ENCODE measurements around the gene NET1.

Gene NET1

GRCh38 chr10:5453749-5454489 lies 41.6 kb downstream of the NET1 start:
- Histone ChIP-seq H3K27me3 (ENCODE audit: low read depth) (no peaks in the 10 kb centered on the region), H3K9me3 (no peaks in the 10 kb centered on the region), H3K4me3 (no peak overlapping the region), H3K36me3 (replicated peaks) (peaks cover 72% of the 10 kb centered on the region), H3K4me1 (peaks cover 20% of the 10 kb centered on the region)
- no peak for DNase-seq (ENCODE audit: low spot score in 2 of 2)
- in situ Hi-C loops (cut with MboI; ENCODE audit: low sequenced_read_pairs), result no loop called here

DNA sequence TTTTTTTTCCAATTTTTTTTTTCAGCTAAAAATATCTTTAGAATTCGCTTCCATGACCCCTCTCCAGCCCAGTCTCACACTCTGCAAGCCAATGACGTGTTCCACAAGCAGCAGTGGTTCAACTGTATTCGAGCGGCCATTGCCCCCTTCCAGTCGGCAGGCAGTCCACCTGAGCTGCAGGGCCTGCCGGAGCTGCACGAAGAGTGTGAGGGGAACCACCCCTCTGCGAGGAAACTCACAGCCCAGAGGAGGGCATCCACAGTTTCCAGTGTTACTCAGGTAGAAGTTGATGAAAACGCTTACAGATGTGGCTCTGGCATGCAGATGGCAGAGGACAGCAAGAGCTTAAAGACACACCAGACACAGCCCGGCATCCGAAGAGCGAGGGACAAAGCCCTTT lies 44.2 kb downstream of the NET1 start:
- no peaks in the 10 kb centered on the region for H3K9me3 ChIP-seq
- H3K36me3 ChIP-seq (replicated peaks), result peaks cover 80% of the 10 kb centered on the region
- no peak for DNase-seq (ENCODE audit: low spot score in 2 of 2)
- H3K4me1 ChIP-seq, result peaks cover under 1% of the 10 kb centered on the region; the same call in 1 of the 2 replicates
- in situ Hi-C loops (cut with MboI; ENCODE audit: low sequenced_read_pairs), result no loop called here
- H3K27me3 ChIP-seq (ENCODE audit: low read depth), result no peaks in the 10 kb centered on the region
- no peak overlapping the region for H3K4me3 ChIP-seq

GRCh38 chr10:5457741-5458140 lies 45.4 kb downstream of the NET1 start:
- Histone ChIP-seq H3K27me3 (ENCODE audit: low read depth) (no peaks in the 10 kb centered on the region), H3K4me1 (no peaks in the 10 kb centered on the region), H3K9me3 (no peaks in the 10 kb centered on the region), H3K4me3 (no peak overlapping the region), H3K36me3 (replicated peaks) (peaks cover 73% of the 10 kb centered on the region)
- in situ Hi-C loops (cut with MboI; ENCODE audit: low sequenced_read_pairs), result no loop called here
- DNase-seq (ENCODE audit: low spot score in 2 of 2), result no peak

- in situ Hi-C loops (cut with MboI; ENCODE audit: low sequenced_read_pairs), result no loop called here
- peaks cover 66% of the 10 kb centered on the region for H3K36me3 ChIP-seq (replicated peaks)
- H3K4me1 ChIP-seq, result no peaks in the 10 kb centered on the region
- DNase-seq (ENCODE audit: low spot score in 2 of 2), result no peak
- H3K4me3 ChIP-seq, result no peak overlapping the region
- H3K27me3 ChIP-seq (ENCODE audit: low read depth), result no peaks in the 10 kb centered on the region
- no peaks in the 10 kb centered on the region for H3K9me3 ChIP-seq
Observed at GRCh38 chr10:5458425-5458824, 46.1 kb downstream of the NET1 start.

GRCh38 chr10:5458949-5459747 lies 46.8 kb downstream of the NET1 start:
- DNase-seq (ENCODE audit: low spot score in 2 of 2), result no peak
- Histone ChIP-seq H3K4me3 (no peak overlapping the region), H3K36me3 (replicated peaks) (peaks cover 58% of the 10 kb centered on the region), H3K9me3 (no peaks in the 10 kb centered on the region), H3K27me3 (ENCODE audit: low read depth) (no peaks in the 10 kb centered on the region), H3K4me1 (no peaks in the 10 kb centered on the region)
- in situ Hi-C loops (cut with MboI; ENCODE audit: low sequenced_read_pairs), result no loop called here

- Histone ChIP-seq H3K4me1 (no peaks in the 10 kb centered on the region), H3K36me3 (replicated peaks) (peaks cover 44% of the 10 kb centered on the region), H3K27me3 (ENCODE audit: low read depth) (no peaks in the 10 kb centered on the region), H3K4me3 (no peak overlapping the region), H3K9me3 (no peaks in the 10 kb centered on the region)
- in situ Hi-C loops (cut with MboI; ENCODE audit: low sequenced_read_pairs), result no loop called here
- no peak for DNase-seq (ENCODE audit: low spot score in 2 of 2)
Observed at GRCh38 chr10:5460468-5461202, 48.3 kb downstream of the NET1 start.

- Histone ChIP-seq H3K4me3 (no peak overlapping the region), H3K4me1 (no peaks in the 10 kb centered on the region), H3K36me3 (replicated peaks) (peaks cover 38% of the 10 kb centered on the region), H3K9me3 (no peaks in the 10 kb centered on the region), H3K27me3 (ENCODE audit: low read depth) (no peaks in the 10 kb centered on the region)
- DNase-seq (ENCODE audit: low spot score in 2 of 2), result peak in 1 of 2 experiments; percentile 28
- in situ Hi-C loops (cut with MboI; ENCODE audit: low sequenced_read_pairs), result no loop called here
Observed at GRCh38 chr10:5461203-5461588, 48.8 kb downstream of the NET1 start.

GRCh38 chr10:5461914-5462840 lies 49.8 kb downstream of the NET1 start:
- Histone ChIP-seq H3K36me3 (replicated peaks) (peaks cover 30% of the 10 kb centered on the region), H3K4me1 (no peaks in the 10 kb centered on the region), H3K27me3 (ENCODE audit: low read depth) (no peaks in the 10 kb centered on the region), H3K4me3 (no peak overlapping the region), H3K9me3 (no peaks in the 10 kb centered on the region)
- in situ Hi-C loops (cut with MboI; ENCODE audit: low sequenced_read_pairs), result no loop called here
- DNase-seq (ENCODE audit: low spot score in 2 of 2), result no peak

- peaks cover 23% of the 10 kb centered on the region for H3K36me3 ChIP-seq (replicated peaks)
- H3K9me3 ChIP-seq, result no peaks in the 10 kb centered on the region
- H3K4me3 ChIP-seq, result no peak overlapping the region
- in situ Hi-C loops (cut with MboI; ENCODE audit: low sequenced_read_pairs), result no loop called here
- no peaks in the 10 kb centered on the region for H3K27me3 ChIP-seq (ENCODE audit: low read depth)
- no peaks in the 10 kb centered on the region for H3K4me1 ChIP-seq
- DNase-seq (ENCODE audit: low spot score in 2 of 2), result no peak
Observed at GRCh38 chr10:5462841-5463293, 50.5 kb downstream of the NET1 start.

DNA sequence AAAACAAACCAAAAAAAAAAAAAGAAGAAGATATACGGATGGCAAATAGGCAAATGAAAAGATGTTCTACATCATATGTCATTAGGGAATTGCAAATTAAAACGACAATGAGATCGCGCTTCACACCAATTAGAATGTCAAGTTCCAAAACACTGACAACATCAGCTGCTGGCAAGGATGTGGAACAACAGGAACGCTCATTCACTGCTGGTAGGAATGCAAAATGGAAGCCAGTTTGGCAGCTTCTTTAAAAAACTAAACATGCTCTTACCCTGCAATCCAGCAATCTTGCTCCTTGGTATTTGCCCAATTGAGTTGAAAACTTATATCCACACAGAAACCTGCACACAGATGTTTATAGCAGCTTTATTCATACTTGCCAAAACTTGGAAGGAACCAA lies 52.2 kb downstream of the NET1 start:
- no peaks in the 10 kb centered on the region for H3K27me3 ChIP-seq (ENCODE audit: low read depth)
- in situ Hi-C loops (cut with MboI; ENCODE audit: low sequenced_read_pairs), result no loop called here
- DNase-seq (ENCODE audit: low spot score in 2 of 2), result no peak
- H3K4me3 ChIP-seq, result no peak overlapping the region
- no peaks in the 10 kb centered on the region; the same call in 1 of the 2 replicates for H3K9me3 ChIP-seq
- H3K36me3 ChIP-seq (replicated peaks), result peaks cover 13% of the 10 kb centered on the region
- no peaks in the 10 kb centered on the region for H3K4me1 ChIP-seq

GRCh38 chr10:5465976-5466450 lies 53.7 kb downstream of the NET1 start:
- no peak for DNase-seq (ENCODE audit: low spot score in 2 of 2)
- H3K4me3 ChIP-seq, result no peak overlapping the region
- in situ Hi-C loops (cut with MboI; ENCODE audit: low sequenced_read_pairs), result no loop called here
- H3K36me3 ChIP-seq (replicated peaks), result peaks cover 3% of the 10 kb centered on the region
- H3K27me3 ChIP-seq (ENCODE audit: low read depth), result no peaks in the 10 kb centered on the region
- no peaks in the 10 kb centered on the region for H3K4me1 ChIP-seq
- H3K9me3 ChIP-seq, result no peaks in the 10 kb centered on the region; the same call in 1 of the 2 replicates

DNA sequence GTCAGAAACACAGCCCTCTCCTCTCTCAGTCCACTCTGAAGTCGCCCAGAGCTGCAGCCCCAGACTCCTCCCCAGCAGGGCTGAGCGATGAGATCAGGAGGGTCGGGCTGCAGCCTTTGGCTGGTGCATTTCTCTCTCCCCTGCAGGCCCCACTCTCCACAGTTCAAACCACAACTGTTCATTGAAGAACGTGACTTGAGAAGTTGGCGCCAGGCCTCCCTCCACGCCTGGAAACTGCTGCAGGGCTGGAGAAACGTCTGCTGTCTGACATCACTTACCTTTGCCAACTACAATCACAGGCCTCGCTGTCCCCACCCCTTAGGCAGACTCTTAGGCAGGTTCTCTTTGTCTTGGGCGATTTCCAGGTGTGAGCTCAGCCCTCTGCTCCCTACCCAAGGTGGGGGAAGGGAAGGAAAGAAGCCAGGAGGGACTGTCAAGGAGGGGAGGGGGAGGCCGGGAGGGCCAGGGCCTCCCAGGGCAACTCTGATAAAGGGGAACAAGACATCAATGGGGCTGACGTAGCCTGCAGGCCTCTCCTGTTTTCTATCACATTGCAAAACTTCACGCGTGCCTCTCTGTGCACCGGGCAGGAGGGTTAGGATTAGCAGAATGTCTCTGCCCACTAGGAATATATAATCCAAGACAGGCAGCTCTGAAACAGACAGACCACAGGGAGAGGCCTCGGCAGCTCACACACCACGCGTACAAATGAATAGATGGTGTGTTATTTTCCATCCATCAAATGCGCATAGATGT lies 54.3 kb downstream of the NET1 start:
- in situ Hi-C loops (cut with MboI; ENCODE audit: low sequenced_read_pairs), result no loop called here

More for the DNA sequence above, 54.3 kb downstream of the NET1 start:
- H3K9me3 ChIP-seq, result no peaks in the 10 kb centered on the region; the same call in 1 of the 2 replicates
- H3K4me3 ChIP-seq, result no peak overlapping the region
- no peak for DNase-seq (ENCODE audit: low spot score in 2 of 2)
- H3K27me3 ChIP-seq (ENCODE audit: low read depth), result no peaks in the 10 kb centered on the region
- no peaks in the 10 kb centered on the region for H3K36me3 ChIP-seq (replicated peaks)
- H3K4me1 ChIP-seq, result no peaks in the 10 kb centered on the region

Measured in HAP-1 (cell line).